Measurements from ENCODE around the gene ZNF668.

ZNF668 gene

GRCh38 chr16:31052114-31052513 lies 21.9 kb downstream of the ZNF668 start:
- DNase-seq (ENCODE audit: low read depth): no peak
- H3K4me3 ChIP-seq (ENCODE audit: low read depth, low read length): no peak overlapping the region
- TF ChIP-seq, protein P1, sequence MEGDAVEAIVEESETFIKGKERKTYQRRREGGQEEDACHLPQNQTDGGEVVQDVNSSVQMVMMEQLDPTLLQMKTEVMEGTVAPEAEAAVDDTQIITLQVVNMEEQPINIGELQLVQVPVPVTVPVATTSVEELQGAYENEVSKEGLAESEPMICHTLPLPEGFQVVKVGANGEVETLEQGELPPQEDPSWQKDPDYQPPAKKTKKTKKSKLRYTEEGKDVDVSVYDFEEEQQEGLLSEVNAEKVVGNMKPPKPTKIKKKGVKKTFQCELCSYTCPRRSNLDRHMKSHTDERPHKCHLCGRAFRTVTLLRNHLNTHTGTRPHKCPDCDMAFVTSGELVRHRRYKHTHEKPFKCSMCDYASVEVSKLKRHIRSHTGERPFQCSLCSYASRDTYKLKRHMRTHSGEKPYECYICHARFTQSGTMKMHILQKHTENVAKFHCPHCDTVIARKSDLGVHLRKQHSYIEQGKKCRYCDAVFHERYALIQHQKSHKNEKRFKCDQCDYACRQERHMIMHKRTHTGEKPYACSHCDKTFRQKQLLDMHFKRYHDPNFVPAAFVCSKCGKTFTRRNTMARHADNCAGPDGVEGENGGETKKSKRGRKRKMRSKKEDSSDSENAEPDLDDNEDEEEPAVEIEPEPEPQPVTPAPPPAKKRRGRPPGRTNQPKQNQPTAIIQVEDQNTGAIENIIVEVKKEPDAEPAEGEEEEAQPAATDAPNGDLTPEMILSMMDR (IDR thresholded peaks at IDR 0.05; ENCODE audit: control insufficient read depth, extremely low read depth, insufficient read depth): no peak

DNA sequence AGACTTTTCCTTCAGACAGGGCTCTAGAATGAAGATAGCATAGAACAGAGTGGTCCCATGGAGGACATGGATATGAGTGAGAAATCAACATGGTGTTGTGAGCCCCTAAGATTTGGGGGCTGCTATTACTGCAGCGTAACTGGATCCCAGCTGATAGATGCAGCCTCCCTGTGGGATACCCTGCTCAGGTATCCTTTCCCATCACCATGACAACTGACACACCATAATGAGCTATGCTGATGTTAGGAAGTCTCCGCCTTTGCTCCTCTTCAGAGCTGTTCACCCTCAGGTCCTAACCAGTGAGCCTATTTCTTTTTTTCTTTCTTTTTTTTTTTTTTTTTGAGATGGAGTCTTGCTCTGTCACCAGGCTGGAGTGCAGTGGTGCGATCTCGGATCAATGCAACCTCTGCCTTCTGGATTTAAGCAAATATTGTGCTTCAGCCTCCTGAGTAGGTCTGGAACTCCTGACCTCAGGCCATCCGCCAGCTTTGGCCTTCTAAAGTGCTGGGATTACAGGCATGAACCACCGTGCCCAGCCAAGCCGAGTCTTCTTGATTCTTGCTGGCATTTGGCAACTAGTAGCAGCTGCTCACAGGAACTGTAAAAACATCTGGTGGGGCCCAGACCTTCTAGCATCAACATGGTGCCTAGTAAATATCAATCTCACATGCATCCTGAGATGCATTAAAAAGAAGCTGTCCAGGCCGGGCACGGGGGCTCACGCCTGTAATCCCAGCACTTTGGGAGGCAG lies 23.6 kb downstream of the ZNF668 start:
- DNase-seq (ENCODE audit: low read depth): no peak
- H3K4me3 ChIP-seq (ENCODE audit: low read depth, low read length): no peak overlapping the region
- TF ChIP-seq, protein P1 (IDR thresholded peaks at IDR 0.05; ENCODE audit: control insufficient read depth, extremely low read depth, insufficient read depth): no peak

DNA sequence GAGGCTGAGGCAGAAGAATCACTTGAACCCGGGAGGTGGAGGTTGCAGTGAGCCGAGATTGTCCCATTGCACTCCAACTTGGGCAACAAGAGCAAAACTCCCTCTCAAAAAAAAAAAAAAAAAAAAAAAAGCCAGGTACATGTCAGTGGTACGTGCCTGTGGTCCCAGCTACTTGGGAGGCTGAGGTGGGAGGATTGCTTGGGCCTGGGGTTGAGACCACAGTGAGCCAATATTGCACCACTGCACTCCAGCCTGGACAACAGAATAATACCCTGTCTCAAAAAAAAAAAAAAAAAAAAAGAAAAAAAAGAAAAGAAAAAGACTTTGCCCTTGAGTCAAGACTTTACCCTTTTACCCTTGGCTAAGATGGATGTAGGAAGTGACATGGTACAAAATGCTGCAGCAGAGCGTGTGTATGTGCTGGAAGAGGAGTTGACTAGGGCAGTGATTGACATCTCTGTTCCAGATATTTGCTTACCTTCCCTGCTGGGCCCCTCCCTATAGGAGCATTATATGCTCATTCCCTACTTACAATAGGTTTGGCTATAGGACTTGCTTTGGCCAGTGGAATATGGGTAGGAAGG lies 30.1 kb downstream of the ZNF668 start:
- DNase-seq (ENCODE audit: low read depth): no peak
- no peak overlapping the region for H3K4me3 ChIP-seq (ENCODE audit: low read depth, low read length)
- TF ChIP-seq, protein P1 (IDR thresholded peaks at IDR 0.05; ENCODE audit: control insufficient read depth, extremely low read depth, insufficient read depth): no peak

DNA sequence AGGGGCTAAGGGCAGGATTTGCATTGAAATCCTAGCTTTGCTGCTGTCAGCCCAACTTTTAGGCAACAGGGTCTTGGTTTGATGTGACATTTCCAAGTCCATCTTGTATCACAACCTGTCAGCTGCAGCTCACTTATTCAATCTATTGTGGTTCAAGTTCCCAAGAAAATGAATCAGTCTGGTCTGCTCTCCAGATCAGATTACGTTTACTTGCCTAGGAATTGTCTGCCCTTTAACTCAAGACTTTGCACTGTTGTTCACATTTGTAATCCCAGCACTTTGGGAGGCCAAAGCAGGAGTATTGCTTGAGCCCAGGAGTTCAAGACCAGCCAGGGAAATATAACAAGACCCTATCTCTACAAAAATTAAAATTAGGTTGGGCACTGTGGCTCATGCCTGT lies 30.7 kb downstream of the ZNF668 start:
- TF ChIP-seq, protein P1 (IDR thresholded peaks at IDR 0.05; ENCODE audit: control insufficient read depth, extremely low read depth, insufficient read depth): no peak

GRCh38 chr16:31042866-31043265 lies 31.2 kb downstream of the ZNF668 start:
- TF ChIP-seq, protein P1 (IDR thresholded peaks at IDR 0.05; ENCODE audit: control insufficient read depth, extremely low read depth, insufficient read depth): no peak
- no peak for DNase-seq (ENCODE audit: low read depth)
- no peak overlapping the region for H3K4me3 ChIP-seq (ENCODE audit: low read depth, low read length)

More for the DNA sequence above, 30.7 kb downstream of the ZNF668 start:
- H3K4me3 ChIP-seq (ENCODE audit: low read depth, low read length): no peak overlapping the region
- no peak for DNase-seq (ENCODE audit: low read depth)

GRCh38 chr16:31038993-31039392 lies 35.0 kb downstream of the ZNF668 start:
- H3K4me3 ChIP-seq (ENCODE audit: low read depth, low read length): no peak overlapping the region
- DNase-seq (ENCODE audit: low read depth): no peak
- TF ChIP-seq, protein P1 (IDR thresholded peaks at IDR 0.05; ENCODE audit: control insufficient read depth, extremely low read depth, insufficient read depth): no peak
